Chondrocyte (in vitro differentiated cells): ENCODE measurements around the gene HLA-DPB1. TPM values are rescaled to one million over a fixed set of nuclear protein-coding genes. Genes with fewer than 3 reads are reported as not detected.
A peak's percentile ranks its signal among the peaks of the same experiment; 100 is the strongest.

Source experiments
- DNase-seq: peaks from one replicate; pipeline ENCODE4 v3.0.0; 2021; ENCODE audit warnings: mixed read lengths, low spot score
- H3K27ac Mint-ChIP-seq: one replicate; pipeline ENCODE4 v1.8.0; 2021; ENCODE audit warnings: mild to moderate bottlenecking, moderate library complexity, mixed read lengths; ENCODE audit not compliant: unreplicated experiment
- H3K27me3 Mint-ChIP-seq: 2 replicates; pipeline ENCODE4 v1.8.0; 2021; ENCODE audit warnings: low read depth, mixed read lengths
- H3K36me3 Mint-ChIP-seq: 2 replicates; pipeline ENCODE4 v1.8.0; 2021; ENCODE audit warnings: low read depth, mixed read lengths
- H3K4me1 Mint-ChIP-seq: 2 replicates; pipeline ENCODE4 v1.8.0; 2021; ENCODE audit warnings: low read depth, mild to moderate bottlenecking, mixed read lengths
- H3K4me3 Mint-ChIP-seq: one replicate; pipeline ENCODE4 v1.8.0; 2021; ENCODE audit warnings: mild to moderate bottlenecking, moderate library complexity, mixed read lengths; ENCODE audit not compliant: unreplicated experiment
- H3K9me3 Mint-ChIP-seq: 2 replicates; pipeline ENCODE4 v1.8.0; 2021; ENCODE audit warnings: low read depth, mixed read lengths
- total RNA-seq: library from RNA; stranded (reverse); gene quantifications from 3 replicates; pipeline ENCODE4 v1.2.1, GENCODE V29; 2021
- TF ChIP-seq, protein P1 (sequence below): fragments of 200-600 bp; sonication (generic); IDR thresholded peaks from 2 replicates; pipeline ENCODE4 v1.5.0; 2021; ENCODE audit warnings: antibody characterized with exemption, mild to moderate bottlenecking, moderate library complexity

The HLA-DPB1 gene
- total RNA-seq, 1 donor from 2014 or later: 2.9 TPM

DNA sequence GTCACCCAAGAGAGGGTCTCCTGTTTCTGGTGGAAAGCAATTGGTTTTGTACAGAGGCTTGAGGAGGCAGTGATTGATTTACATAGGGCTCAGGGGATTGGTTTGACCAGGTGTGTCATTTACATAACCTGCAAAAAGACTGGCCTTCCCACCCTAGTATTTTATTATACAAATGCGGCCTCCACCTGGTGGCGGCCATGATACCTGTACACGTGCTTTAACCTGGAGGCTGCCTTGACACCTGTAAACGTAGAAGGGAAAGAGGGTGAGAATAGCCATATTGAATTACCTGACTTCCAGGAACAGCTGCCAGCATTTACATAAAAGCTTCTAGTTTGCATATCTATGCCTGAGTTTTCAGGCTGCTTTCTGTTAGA, 48.7 kb downstream of the HLA-DPB1 start:
- Mint-ChIP-seq H3K36me3 (peaks cover 3% of the 10 kb centered on the region), H3K4me1 (no peaks in the 10 kb centered on the region), H3K27me3 (peaks cover 70% of the 10 kb centered on the region), H3K4me3 (no peak overlapping the region), H3K9me3 (peaks cover 11% of the 10 kb centered on the region), H3K27ac (no peak overlapping the region)
- no peak for DNase-seq
- TF ChIP-seq, protein P1, sequence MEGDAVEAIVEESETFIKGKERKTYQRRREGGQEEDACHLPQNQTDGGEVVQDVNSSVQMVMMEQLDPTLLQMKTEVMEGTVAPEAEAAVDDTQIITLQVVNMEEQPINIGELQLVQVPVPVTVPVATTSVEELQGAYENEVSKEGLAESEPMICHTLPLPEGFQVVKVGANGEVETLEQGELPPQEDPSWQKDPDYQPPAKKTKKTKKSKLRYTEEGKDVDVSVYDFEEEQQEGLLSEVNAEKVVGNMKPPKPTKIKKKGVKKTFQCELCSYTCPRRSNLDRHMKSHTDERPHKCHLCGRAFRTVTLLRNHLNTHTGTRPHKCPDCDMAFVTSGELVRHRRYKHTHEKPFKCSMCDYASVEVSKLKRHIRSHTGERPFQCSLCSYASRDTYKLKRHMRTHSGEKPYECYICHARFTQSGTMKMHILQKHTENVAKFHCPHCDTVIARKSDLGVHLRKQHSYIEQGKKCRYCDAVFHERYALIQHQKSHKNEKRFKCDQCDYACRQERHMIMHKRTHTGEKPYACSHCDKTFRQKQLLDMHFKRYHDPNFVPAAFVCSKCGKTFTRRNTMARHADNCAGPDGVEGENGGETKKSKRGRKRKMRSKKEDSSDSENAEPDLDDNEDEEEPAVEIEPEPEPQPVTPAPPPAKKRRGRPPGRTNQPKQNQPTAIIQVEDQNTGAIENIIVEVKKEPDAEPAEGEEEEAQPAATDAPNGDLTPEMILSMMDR: no peak

GRCh38 chr6:33124947-33125346, 49.2 kb downstream of the HLA-DPB1 start:
- peaks cover 11% of the 10 kb centered on the region for H3K9me3 Mint-ChIP-seq
- no peak for DNase-seq
- TF ChIP-seq, protein P1: no peak
- no peaks in the 10 kb centered on the region for H3K4me1 Mint-ChIP-seq
- H3K27me3 Mint-ChIP-seq: peaks cover 71% of the 10 kb centered on the region
- H3K27ac Mint-ChIP-seq: no peak overlapping the region
- peaks cover 3% of the 10 kb centered on the region for H3K36me3 Mint-ChIP-seq
- no peak overlapping the region for H3K4me3 Mint-ChIP-seq

- Mint-ChIP-seq H3K27ac (no peak overlapping the region), H3K9me3 (peaks cover 11% of the 10 kb centered on the region), H3K36me3 (peaks cover 3% of the 10 kb centered on the region), H3K4me1 (no peaks in the 10 kb centered on the region), H3K27me3 (peaks cover 71% of the 10 kb centered on the region), H3K4me3 (no peak overlapping the region)
- DNase-seq: no peak
- TF ChIP-seq, protein P1: peak; percentile 70
These were observed 50.4 kb downstream of the HLA-DPB1 start for GRCh38 chr6:33126101-33126714.

- no peak for DNase-seq
- TF ChIP-seq, protein P1: no peak
- no peaks in the 10 kb centered on the region for H3K4me1 Mint-ChIP-seq
- H3K27me3 Mint-ChIP-seq: peaks cover 72% of the 10 kb centered on the region
- peaks cover 3% of the 10 kb centered on the region for H3K36me3 Mint-ChIP-seq
- no peak overlapping the region for H3K4me3 Mint-ChIP-seq
- no peak overlapping the region for H3K27ac Mint-ChIP-seq
- peaks cover 11% of the 10 kb centered on the region for H3K9me3 Mint-ChIP-seq
These were observed 52.5 kb downstream of the HLA-DPB1 start for GRCh38 chr6:33128318-33128717.

DNA sequence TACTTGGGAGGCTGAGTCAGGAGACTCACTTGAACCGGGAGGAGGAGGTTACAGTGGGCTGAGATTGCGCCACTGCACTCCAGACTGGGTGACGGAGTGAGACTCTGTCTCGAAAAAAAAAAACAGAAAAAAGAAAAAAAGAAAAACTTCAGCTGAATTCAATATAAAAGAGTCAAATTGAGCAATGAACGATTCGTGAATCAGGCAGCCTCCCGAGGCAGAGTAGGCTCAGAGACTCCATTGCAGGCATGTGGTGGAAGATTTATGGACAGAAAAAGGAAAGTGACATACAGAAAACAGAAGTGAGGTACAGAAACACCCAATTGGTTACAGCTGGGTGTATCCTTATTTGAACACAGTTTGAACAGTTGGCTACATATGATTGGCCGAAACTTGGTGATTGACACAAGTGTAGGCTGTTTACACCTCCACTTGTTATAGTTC, 56.3 kb downstream of the HLA-DPB1 start:
- Mint-ChIP-seq H3K36me3 (no peaks in the 10 kb centered on the region), H3K4me1 (no peaks in the 10 kb centered on the region), H3K27ac (no peak overlapping the region), H3K9me3 (no peaks in the 10 kb centered on the region), H3K27me3 (peaks cover 61% of the 10 kb centered on the region), H3K4me3 (no peak overlapping the region)
- TF ChIP-seq, protein P1: no peak
- no peak for DNase-seq
